ENCODE data around the gene SRPK2. TPM values are rescaled to one million over a fixed set of nuclear protein-coding genes. Genes with fewer than 3 reads are reported as not detected.

Gene SRPK2
- total RNA-seq, 1 experiment from 2014 or later, result 21.6 TPM

GRCh38 chr7:105224884-105225651 is 163.7 kb downstream of the SRPK2 start:
- peak overlapping the region; percentile 7; the same call in 1 of the 2 replicates for H3K4me3 ChIP-seq (ENCODE audit: low read length)
- no peaks in the 10 kb centered on the region for H4K20me1 ChIP-seq (ENCODE audit: low read length)

GRCh38 chr7:105222953-105223352 is 165.8 kb downstream of the SRPK2 start:
- H3K27me3 ChIP-seq (ENCODE audit: low read length), result no peaks in the 10 kb centered on the region
- H3K27ac ChIP-seq (ENCODE audit: low read length), result no peak overlapping the region
- no peak overlapping the region for H3K4me3 ChIP-seq (ENCODE audit: low read length)
- no peaks in the 10 kb centered on the region for H3K9me2 ChIP-seq (replicated peaks; ENCODE audit: low read length)
- ChIA-PET POLR2A (ENCODE audit: unreplicated experiment) (no interaction called here), CTCF (no interaction called here)
- no peak overlapping the region for H3K9ac ChIP-seq (ENCODE audit: low read length)
- ATAC-seq, result no peak
- no TSS peak for BruUV-seq (replicated peaks)
- H3K36me3 ChIP-seq (ENCODE audit: low read depth, low read length), result no peaks in the 10 kb centered on the region
- H3K9me3 ChIP-seq (ENCODE audit: low read length), result no peaks in the 10 kb centered on the region
- no peak for TF ChIP-seq EZH2 (IDR thresholded peaks at IDR 0.05; ENCODE audit: low read length, unreplicated experiment)
- H2AFZ ChIP-seq (ENCODE audit: low read length), result no peak overlapping the region
- intact Hi-C loops (cut with micrococcal nuclease), result no loop called here
- no peaks in the 10 kb centered on the region for H4K20me1 ChIP-seq (ENCODE audit: low read length)
- H3K4me1 ChIP-seq (ENCODE audit: insufficient read depth, low read length), result peaks cover 41% of the 10 kb centered on the region
- H3K4me2 ChIP-seq (ENCODE audit: low read length), result no peak overlapping the region
- H3K79me2 ChIP-seq (ENCODE audit: low read length), result peaks cover 68% of the 10 kb centered on the region
- DNase-seq, result no peak
- H3F3A ChIP-seq (ENCODE audit: low read length, unreplicated experiment), result peaks cover 22% of the 10 kb centered on the region

More at GRCh38 chr7:105224884-105225651, 163.7 kb downstream of the SRPK2 start:
- ChIA-PET CTCF (interaction anchor here (0.9 kb wide), 1 partner anchor 84 kb away, joined by 3 read pairs; no protein-coding TSS in a partner anchor), POLR2A (ENCODE audit: unreplicated experiment) (interaction anchor here (0.7 kb wide), 1 partner anchor 426 kb away, joined by 4 read pairs; no protein-coding TSS in a partner anchor)
- Histone ChIP-seq H3F3A (ENCODE audit: low read length, unreplicated experiment) (peaks cover 10% of the 10 kb centered on the region), H3K9me2 (replicated peaks; ENCODE audit: low read length) (no peaks in the 10 kb centered on the region), H3K79me2 (ENCODE audit: low read length) (peaks cover 55% of the 10 kb centered on the region), H3K9me3 (ENCODE audit: low read length) (no peaks in the 10 kb centered on the region), H2AFZ (ENCODE audit: low read length) (peak overlapping the region; percentile 27; the same call in 1 of the 2 replicates), H3K4me1 (ENCODE audit: insufficient read depth, low read length) (peaks cover 23% of the 10 kb centered on the region), H3K9ac (ENCODE audit: low read length) (peak overlapping the region; percentile 52), H3K36me3 (ENCODE audit: low read depth, low read length) (no peaks in the 10 kb centered on the region), H3K27me3 (ENCODE audit: low read length) (no peaks in the 10 kb centered on the region), H3K27ac (ENCODE audit: low read length) (peak overlapping the region; percentile 86), H3K4me2 (ENCODE audit: low read length) (peak overlapping the region; percentile 69)
- ATAC-seq (peak; percentile 98), DNase-seq (peak; percentile 86)
- intact Hi-C loops (cut with micrococcal nuclease), result loop anchor here (2.0 kb wide), 1 partner anchor 44 kb away; no protein-coding TSS in a partner anchor
- TSS peak; percentile 71 for BruUV-seq (replicated peaks)
- TF ChIP-seq CTCF (conservative IDR thresholded peaks at IDR 0.05; ENCODE audit: low read depth, low read length) (no peak), EZH2 (IDR thresholded peaks at IDR 0.05; ENCODE audit: low read length, unreplicated experiment) (no peak), EZH2phosphoT487 (IDR thresholded peaks at IDR 0.05; ENCODE audit: borderline replicate concordance, low read length) (no peak)

- intact Hi-C loops (cut with micrococcal nuclease), result loop anchor here (5.0 kb wide), 2 partner anchors 67 to 122 kb away; no protein-coding TSS in a partner anchor
- DNase-seq, result peak; percentile 93
- peak overlapping the region; percentile 1; the same call in 1 of the 2 replicates for H3K4me3 ChIP-seq (ENCODE audit: low read length)
These were observed 169.0 kb downstream of the SRPK2 start for GRCh38 chr7:105219771-105220160.

More at GRCh38 chr7:105219771-105220160, 169.0 kb downstream of the SRPK2 start:
- POLR2A ChIA-PET (ENCODE audit: unreplicated experiment), result interaction anchor here (1.1 kb wide), 1 partner anchor 49 kb away, joined by 4 read pairs; no protein-coding TSS in a partner anchor
- Histone ChIP-seq H3K27me3 (ENCODE audit: low read length) (no peaks in the 10 kb centered on the region), H3K79me2 (ENCODE audit: low read length) (peaks cover 80% of the 10 kb centered on the region), H3K4me2 (ENCODE audit: low read length) (peak overlapping the region; percentile 41), H3K27ac (ENCODE audit: low read length) (peak overlapping the region; percentile 91), H3K9me3 (ENCODE audit: low read length) (no peaks in the 10 kb centered on the region), H3K9ac (ENCODE audit: low read length) (peak overlapping the region; percentile 60), H3F3A (ENCODE audit: low read length, unreplicated experiment) (peaks cover 19% of the 10 kb centered on the region), H3K36me3 (ENCODE audit: low read depth, low read length) (peaks cover 2% of the 10 kb centered on the region; the same call in 1 of the 2 replicates), H2AFZ (ENCODE audit: low read length) (no peak overlapping the region), H3K4me1 (ENCODE audit: insufficient read depth, low read length) (peaks cover 52% of the 10 kb centered on the region), H3K9me2 (replicated peaks; ENCODE audit: low read length) (no peaks in the 10 kb centered on the region), H4K20me1 (ENCODE audit: low read length) (no peaks in the 10 kb centered on the region)
- TSS peak; percentile 25 for BruUV-seq (replicated peaks)
- peak; percentile 84 for ATAC-seq
- TF ChIP-seq EZH2 (IDR thresholded peaks at IDR 0.05; ENCODE audit: low read length, unreplicated experiment) (no peak), CTCF (conservative IDR thresholded peaks at IDR 0.05; ENCODE audit: low read depth, low read length) (no peak), EZH2phosphoT487 (IDR thresholded peaks at IDR 0.05; ENCODE audit: borderline replicate concordance, low read length) (no peak)
- CTCF ChIA-PET, result no interaction called here

Data from PC-3 (cell line).